HG03521 (cell line): ENCODE measurements around the gene ARHGEF10L.

Source experiments
- ATAC-seq: cut with Tn5 transposase; IDR thresholded peaks from one replicate; pipeline ENCODE4 v1.9.1; 2021; ENCODE audit warnings: mild to moderate bottlenecking, moderate library complexity; ENCODE audit not compliant: unreplicated experiment

Gene ARHGEF10L

GRCh38 chr1:17520473-17521319 is 18.8 kb upstream of the ARHGEF10L start:
- ATAC-seq = no peak

DNA sequence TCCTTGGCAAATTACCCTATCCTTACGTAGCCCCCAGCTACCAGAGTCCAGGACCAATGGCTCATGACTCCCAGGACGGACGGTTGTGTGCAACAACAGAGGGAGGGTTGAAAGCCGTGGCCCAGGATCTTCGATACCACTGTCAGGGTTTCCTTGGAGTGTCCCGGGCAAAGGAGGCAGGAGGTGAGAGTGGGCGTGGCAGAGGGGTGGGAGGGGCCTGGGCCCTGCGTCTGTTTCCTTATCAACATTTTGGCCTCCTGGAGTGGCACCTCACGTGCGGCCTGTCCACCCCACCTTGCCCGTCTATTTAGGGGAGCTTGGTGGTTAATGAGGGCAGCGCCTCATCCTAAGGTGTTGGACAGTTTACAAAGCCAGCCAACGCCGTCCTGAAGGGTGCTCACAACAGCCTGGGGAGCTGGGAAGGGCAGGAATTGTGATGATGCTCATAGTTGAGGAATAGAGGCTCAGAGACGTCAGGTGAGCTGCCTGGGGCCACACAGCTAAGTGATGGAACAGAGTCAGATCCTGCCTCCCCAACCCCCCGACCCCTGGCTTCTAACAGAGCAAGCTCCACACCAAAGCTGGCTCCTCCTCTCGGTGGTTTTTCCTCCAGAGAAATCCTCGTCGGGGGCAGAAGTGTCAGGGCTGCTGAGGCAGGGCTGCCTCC is 17.4 kb upstream of the ARHGEF10L start:
- no peak for ATAC-seq

DNA sequence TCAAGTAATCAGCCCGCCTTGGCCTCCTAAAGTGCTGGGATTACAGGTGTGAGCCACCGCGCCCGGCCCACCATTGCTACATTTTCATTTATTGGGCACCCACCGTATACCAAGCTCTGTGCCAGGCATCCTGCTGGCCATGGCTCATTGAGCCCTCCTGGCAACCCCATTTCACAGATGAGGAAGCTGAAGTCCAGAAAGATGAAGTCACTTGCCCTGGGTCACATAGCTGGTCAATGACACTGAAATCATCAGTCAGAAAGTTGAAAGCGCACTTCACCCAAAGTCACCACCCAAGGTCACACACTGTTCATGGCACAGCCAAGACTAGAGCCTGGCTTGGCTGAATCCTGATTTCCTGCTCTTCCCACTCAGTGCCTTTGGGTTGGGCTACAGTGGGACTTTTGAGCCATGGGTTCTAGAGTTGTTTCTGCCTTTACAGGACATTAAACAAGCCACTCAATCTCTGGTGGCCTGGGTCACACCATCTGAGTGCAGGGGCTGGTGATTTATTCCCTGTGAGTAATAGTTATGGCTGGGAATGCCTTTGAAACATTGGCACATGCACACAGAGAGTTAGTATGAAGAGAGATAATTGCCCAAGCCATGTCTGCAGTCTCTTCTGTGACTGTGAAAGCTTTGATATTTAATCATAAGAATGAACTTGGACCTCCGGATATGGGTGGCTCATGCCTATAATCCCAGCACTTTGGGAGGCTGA is 16.0 kb upstream of the ARHGEF10L start:
- ATAC-seq = no peak

- no peak for ATAC-seq
These were observed 14.9 kb upstream of the ARHGEF10L start for GRCh38 chr1:17524645-17525044.

DNA sequence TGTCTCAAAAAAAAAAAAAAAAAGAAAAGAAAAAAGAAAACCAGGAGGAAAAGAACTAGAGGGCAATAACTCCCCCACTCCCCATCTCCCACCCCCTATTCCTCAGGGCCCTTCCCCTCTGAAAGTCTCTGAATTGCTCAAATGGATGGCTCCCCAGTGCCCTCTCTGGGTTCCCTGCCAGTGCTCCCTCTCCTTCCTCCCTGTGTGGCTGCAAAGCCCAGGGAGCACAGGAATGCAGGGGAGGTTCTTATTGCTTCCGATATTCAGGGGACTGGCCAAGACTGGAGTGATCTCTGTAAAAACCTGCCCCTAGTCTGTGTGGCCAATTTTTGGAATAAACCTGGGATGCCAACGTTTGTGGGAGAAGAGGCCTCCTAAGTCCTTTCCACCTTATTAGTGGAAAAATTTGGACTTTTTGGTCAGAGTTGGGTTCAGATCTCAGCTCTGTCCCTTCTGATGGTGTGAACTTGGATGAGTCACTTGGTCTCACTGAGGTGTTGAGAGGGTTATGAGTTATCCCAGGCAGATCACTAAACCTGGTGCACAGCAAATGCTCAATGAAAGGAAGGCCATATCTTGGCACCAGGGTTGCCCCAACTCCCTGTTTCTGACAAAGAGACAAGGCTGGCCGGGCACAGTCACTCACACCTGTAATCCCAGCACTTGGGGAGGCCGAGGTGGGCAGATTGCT is 13.4 kb upstream of the ARHGEF10L start:
- no peak for ATAC-seq

DNA sequence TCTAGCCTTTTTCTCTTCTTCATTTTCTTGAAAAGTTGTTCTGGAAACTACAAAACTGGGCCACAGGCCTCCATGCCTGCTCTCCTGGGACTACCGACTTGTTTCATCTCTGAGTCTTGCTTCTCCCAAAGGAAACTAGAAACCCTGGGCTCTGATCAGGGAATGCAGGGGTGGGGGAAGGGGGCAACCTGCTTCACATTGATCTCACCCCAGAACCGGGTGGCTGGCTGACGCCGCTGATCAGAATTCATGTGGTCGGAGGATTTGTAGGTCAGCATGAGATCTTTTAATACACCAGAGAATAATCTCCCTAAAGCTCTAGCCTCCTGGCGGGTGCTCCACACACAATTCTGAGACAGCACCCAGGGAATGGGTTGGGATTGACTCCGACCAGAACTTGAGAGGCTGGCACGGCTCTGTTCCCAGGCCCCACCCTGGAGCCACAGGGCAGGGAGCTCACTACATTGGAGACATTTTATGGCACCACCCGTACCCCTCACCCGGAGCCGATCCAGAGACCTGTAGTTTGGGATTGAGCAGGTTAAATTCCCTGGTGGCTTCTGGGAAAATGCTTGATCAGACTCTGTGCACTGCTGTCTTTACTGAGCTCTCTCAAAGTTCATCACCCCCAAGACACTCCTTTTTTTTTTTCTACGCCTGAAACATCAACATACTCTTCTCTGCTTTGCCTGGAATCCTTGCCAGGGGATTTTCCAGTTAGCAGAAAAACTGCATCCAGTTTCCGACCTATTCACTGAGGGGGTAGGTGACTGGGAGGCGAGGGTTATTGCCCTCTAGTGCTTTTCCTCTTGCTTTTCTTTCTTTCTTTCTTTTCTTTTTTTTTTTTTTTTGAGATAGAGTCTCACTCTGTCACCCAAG is 12.2 kb upstream of the ARHGEF10L start:
- ATAC-seq = no peak

DNA sequence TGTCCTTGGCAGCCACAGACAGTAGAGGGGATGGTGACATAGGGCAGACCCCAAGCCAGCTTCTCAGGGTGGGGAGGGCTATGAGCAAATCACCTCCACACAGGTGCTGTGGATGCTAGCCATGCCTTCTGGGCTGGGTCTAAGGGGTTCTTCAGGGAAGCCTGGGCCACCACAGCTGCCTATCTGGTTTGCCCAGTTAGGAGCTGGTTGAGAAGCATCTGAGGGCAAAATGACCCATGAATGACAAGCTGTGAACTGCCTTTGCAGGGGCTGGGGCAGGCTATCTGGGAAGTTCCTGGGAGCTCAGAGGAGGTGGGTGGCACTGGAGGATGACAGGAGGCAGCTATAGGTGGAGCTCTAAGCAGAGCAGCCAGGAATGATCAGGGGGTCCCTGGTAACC is 10.1 kb upstream of the ARHGEF10L start:
- ATAC-seq = no peak

DNA sequence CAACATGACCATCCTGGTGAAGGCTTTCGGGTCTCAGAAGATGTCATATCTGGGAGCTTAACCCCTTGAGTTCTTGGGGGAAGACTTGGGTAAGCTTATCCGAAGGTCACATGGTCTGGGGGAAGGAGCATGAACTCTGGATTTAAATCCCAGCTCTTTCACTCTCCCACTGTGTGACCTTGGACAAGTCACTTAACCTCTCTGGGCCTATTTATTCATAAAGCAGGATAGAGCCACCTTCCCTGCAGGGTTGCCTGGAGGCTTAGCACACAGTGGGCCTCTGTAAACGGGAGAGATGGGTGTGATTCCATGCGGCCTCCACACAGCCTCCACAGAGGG is 8.2 kb upstream of the ARHGEF10L start:
- ATAC-seq = no peak

- no peak for ATAC-seq
These were observed 7.6 kb upstream of the ARHGEF10L start for GRCh38 chr1:17531682-17532487.

GRCh38 chr1:17533201-17533600 is 6.3 kb upstream of the ARHGEF10L start:
- no peak for ATAC-seq

DNA sequence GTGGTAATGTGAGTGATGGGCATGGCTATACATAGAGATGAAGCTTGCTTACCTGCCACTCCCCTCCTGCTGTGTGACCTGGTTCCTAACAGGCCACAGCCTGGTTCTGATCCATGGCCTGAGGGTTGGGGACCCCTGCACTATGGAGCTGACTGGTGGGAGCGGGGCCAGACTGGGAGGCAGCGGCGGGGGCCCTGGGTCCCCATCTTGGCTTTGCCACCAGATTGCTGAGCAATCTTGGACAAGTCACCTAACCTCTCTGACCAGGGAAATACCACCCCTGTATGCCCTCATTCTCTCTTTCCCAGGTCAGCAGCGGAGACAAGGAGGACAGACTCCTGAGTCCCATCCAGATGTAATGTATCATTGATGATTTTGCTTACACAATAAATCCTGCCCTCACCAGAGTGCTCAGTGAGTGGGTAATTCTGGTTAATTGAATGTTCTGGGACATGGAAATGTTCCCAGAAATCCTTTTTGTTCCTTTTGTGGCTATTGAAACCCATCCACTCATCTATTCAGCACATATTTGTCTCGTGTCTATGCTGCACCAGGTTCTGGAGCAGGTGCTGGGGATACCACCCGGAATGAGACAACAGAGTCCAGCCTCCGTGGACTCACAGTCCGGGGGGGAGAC is 4.1 kb upstream of the ARHGEF10L start:
- no peak for ATAC-seq

DNA sequence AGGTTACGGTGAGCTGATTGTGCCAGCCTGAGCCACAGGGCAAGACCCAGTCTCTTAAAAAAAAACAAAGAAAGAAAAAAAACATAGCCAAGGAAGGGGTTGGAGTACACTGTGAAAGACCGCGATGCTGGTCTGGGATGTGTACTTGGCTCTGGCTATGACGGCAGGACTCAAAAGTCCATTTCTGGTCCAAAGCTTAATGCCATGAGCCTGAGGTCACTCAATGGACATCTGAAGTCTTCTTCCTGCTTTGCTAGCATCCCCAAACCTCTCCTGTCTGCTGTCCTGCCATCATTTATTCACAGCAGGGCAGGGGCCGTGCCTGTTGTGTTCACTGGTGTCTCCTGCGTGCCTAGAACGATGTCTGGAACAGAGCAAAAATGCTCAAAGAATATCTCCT is 1.5 kb upstream of the ARHGEF10L start:
- ATAC-seq = no peak

- ATAC-seq = no peak
These were observed 925 bp upstream of the ARHGEF10L start for GRCh38 chr1:17538428-17539117.

- ATAC-seq = no peak
These were observed 401 bp upstream of the ARHGEF10L start for GRCh38 chr1:17539118-17539476.

DNA sequence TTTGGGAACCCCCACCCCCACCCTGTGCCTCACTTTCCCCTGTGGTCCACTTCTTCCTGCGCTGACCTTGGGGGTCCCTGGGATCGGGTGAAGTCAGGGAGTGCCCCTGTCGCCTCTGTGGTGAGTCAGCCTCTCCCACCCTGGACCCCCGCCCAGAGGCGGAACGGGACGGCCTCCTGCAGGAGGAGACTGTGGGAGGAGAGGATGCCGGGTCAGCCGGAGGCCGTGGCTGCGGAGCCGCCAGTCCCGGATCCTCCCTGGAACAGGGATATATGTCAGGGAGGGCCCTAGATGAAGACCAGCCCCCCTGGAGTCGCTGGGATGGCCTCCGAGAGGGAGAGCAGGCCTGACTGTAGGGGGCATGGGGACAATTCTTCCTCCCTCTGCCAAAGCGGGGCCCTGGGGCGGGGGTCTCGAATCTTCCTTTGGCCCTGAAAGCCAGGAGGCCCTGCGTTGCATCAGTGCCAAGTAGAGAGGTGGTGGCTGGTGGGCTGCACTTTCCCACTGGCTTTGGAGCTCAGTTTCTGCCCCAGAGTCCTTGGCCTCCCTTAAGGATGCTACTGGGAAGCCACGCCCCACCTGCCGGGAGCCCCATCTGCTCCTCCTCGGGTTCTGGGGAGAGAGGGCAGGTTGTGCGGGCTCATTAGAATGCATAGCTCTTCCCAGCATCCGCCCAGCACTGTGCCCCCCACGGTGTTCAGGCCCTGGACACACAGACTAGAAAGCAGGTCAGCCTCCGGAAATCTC is 930 bp downstream of the ARHGEF10L start:
- no peak for ATAC-seq

DNA sequence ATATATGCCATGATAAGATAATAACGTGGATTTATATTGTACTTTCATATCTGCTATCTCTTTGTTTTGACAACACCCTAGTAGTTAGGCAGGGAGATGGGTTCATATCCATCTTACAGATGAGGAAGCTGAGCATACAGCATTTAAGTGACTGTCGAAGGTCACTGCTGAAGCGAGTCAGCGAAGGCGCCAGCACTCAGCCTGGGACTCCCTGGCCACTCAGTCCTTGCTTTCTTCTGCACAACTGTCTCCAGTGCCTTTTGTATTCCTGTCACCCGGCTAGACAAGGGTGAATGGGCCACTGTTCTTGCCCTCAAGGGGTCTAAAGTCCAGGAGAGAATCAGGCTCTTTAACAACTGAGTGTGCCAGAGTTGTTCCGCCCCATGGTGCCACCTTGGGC is 3.1 kb downstream of the ARHGEF10L start:
- no peak for ATAC-seq

DNA sequence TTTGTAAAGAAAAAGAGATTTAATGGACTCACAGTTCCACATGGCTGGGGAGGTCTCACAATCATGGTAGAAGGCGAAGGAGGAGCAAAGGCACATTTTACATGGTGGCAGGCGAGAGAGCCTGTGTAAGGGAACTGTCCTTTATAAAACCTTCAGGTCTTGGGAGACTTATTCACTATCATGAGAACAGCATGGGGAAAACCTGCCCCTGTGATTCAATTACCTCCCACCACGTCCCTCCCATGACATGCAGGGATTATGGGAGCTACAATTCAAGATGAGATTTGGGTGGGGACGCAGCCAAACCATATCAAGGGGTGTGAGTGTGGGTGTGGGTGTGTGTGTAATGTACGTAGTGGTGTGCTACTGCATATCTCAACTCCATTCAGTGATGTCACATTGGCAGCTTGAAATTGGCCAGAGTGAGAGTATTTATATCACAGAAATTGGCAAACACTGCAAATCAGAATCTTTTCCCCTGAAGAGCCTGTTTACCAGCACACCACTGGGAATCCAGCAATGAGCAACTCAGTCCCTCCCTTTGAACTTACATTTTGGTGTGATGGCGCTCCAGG is 5.4 kb downstream of the ARHGEF10L start:
- ATAC-seq = no peak

- ATAC-seq = no peak
These were observed 5.9 kb downstream of the ARHGEF10L start for GRCh38 chr1:17545356-17545755.
